BLaER1 (cell line): ENCODE measurements around the gene TSTD2.
"Not testable (repeated sequence)": the region's sequence is repeated elsewhere in the genome, so short reads cannot be mapped to it uniquely, and the experiment has no call there.

Experiments
- H3K27ac ChIP-seq: shearing (Covaris generic); formaldehyde crosslinking; 2 replicates; pipeline ENCODE4 v1.8.1; 2022
- H3K27me3 ChIP-seq: shearing (Covaris generic); formaldehyde crosslinking; 2 replicates; pipeline ENCODE4 v1.8.1; 2022
- H3K36me3 ChIP-seq: shearing (Covaris generic); formaldehyde crosslinking; 2 replicates; pipeline ENCODE4 v1.8.1; 2022
- H3K4me1 ChIP-seq: shearing (Covaris generic); formaldehyde crosslinking; 2 replicates; pipeline ENCODE4 v1.8.1; 2022
- H3K4me2 ChIP-seq: shearing (Covaris generic); formaldehyde crosslinking; 2 replicates; pipeline ENCODE4 v1.8.1; 2022
- H3K4me3 ChIP-seq: shearing (Covaris generic); formaldehyde crosslinking; 2 replicates; pipeline ENCODE4 v1.8.1; 2022
- H3K9ac ChIP-seq: shearing (Covaris generic); formaldehyde crosslinking; 2 replicates; pipeline ENCODE4 v1.8.1; 2022
- H3K9me3 ChIP-seq: shearing (Covaris generic); formaldehyde crosslinking; 2 replicates; pipeline ENCODE4 v1.8.1; 2022
- H4K20me1 ChIP-seq: shearing (Covaris generic); formaldehyde crosslinking; 2 replicates; pipeline ENCODE4 v1.8.1; 2022
- Cebpa-rat ChIP-seq: shearing (Covaris generic); IDR thresholded peaks from 2 replicates; pipeline ENCODE4 v1.8.1; 2022

The TSTD2 gene

GRCh38 chr9:97575673-97576200 is 57.4 kb downstream of the TSTD2 start:
- H3K9me3 ChIP-seq = peaks cover 5% of the 10 kb centered on the region; the same call in 1 of the 2 replicates
- no peak for TF ChIP-seq Cebpa-rat
- H3K36me3 ChIP-seq = no peaks in the 10 kb centered on the region
- H3K4me3 ChIP-seq = no peak overlapping the region
- H3K4me1 ChIP-seq = no peaks in the 10 kb centered on the region
- H4K20me1 ChIP-seq = no peaks in the 10 kb centered on the region
- H3K4me2 ChIP-seq = no peak overlapping the region
- no peaks in the 10 kb centered on the region for H3K27me3 ChIP-seq
- no peak overlapping the region for H3K27ac ChIP-seq
- no peak overlapping the region for H3K9ac ChIP-seq

DNA sequence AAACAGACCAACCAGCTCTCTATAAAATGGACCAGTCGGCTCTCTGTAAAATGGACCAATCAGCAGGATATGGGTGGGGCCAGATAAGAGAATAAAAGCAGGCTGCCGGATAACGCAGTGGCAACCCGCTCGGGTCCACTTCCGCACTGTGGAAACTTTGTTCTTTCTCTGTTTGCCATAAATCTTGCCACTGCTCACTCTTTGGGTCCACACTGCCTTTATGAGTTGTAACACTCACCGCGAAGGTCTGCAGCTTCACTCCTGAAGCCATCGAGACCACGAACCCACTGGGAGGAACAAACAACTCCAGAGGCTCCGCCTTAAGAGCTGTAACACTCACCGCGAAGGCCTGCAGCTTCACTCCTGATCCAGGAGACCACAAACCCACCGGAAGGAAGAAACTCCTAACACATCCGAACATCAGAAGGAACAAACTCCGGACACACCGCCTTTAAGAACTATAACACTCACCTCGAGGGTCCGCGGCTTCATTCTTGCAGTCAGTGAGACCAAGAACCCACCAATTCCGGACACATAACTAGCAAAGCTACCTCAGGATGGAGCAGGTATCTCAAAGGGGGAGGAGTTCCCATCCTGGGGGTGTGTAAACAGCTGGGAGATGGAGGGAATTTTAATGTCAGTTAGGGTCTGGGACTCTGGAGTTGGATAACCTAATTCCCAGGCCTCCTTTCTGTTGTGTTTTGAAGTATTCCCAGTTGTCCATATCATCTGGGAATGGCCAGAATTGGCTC is 58.1 kb downstream of the TSTD2 start:
- not testable (repeated sequence) for H3K9ac ChIP-seq, H3K4me2 ChIP-seq, H3K4me3 ChIP-seq, H3K9me3 ChIP-seq, H3K27ac ChIP-seq, H3K27me3 ChIP-seq, H4K20me1 ChIP-seq, H3K36me3 ChIP-seq, H3K4me1 ChIP-seq

- H3K27me3 ChIP-seq, H3K36me3 ChIP-seq, H3K4me3 ChIP-seq, H3K27ac ChIP-seq, H3K9me3 ChIP-seq, H3K4me2 ChIP-seq, H4K20me1 ChIP-seq, H3K9ac ChIP-seq, H3K4me1 ChIP-seq: not testable (repeated sequence)
Measured at GRCh38 chr9:97574101-97574571, 59.0 kb downstream of the TSTD2 start.

- Histone ChIP-seq H3K9me3 (peaks cover 5% of the 10 kb centered on the region; the same call in 1 of the 2 replicates), H3K27ac (no peak overlapping the region), H3K9ac (no peak overlapping the region), H3K36me3 (no peaks in the 10 kb centered on the region), H3K4me2 (no peak overlapping the region), H3K4me3 (no peak overlapping the region), H4K20me1 (no peaks in the 10 kb centered on the region), H3K27me3 (no peaks in the 10 kb centered on the region), H3K4me1 (no peaks in the 10 kb centered on the region)
- TF ChIP-seq Cebpa-rat = no peak
Measured at GRCh38 chr9:97573482-97574073, 59.6 kb downstream of the TSTD2 start.

- Histone ChIP-seq H3K36me3 (no peaks in the 10 kb centered on the region), H3K27ac (no peak overlapping the region), H3K4me2 (no peak overlapping the region), H3K9me3 (peaks cover 5% of the 10 kb centered on the region; the same call in 1 of the 2 replicates), H3K9ac (no peak overlapping the region), H3K4me1 (no peaks in the 10 kb centered on the region), H3K27me3 (no peaks in the 10 kb centered on the region), H4K20me1 (no peaks in the 10 kb centered on the region), H3K4me3 (no peak overlapping the region)
- TF ChIP-seq Cebpa-rat = no peak
Measured at GRCh38 chr9:97572892-97573365, 60.2 kb downstream of the TSTD2 start.

- Histone ChIP-seq H3K4me3 (no peak overlapping the region), H3K27ac (no peak overlapping the region), H3K36me3 (no peaks in the 10 kb centered on the region), H3K4me1 (no peaks in the 10 kb centered on the region), H3K9ac (no peak overlapping the region), H3K9me3 (peaks cover 5% of the 10 kb centered on the region; the same call in 1 of the 2 replicates), H3K27me3 (no peaks in the 10 kb centered on the region), H4K20me1 (no peaks in the 10 kb centered on the region), H3K4me2 (no peak overlapping the region)
- no peak for TF ChIP-seq Cebpa-rat
Measured at GRCh38 chr9:97572196-97572891, 60.8 kb downstream of the TSTD2 start.

DNA sequence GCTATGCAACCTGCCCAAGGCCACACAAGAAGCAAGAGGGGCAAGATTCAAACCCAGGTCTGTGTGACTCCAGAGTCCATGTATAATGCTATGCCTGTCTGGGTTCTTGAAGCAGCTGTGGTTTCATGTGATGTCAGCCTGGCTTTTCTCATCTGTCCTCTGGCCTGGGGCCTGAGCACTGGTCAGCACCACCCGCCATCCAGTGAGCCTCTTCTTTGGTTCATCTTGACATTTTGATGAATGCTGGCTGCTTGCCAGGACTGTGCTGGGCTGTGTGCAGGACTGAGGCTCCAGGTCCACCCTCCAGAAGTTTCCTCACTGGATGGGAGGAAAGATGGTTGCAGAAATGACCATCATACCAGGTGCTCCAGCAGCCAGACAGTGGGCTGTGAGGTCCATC is 61.5 kb downstream of the TSTD2 start:
- Histone ChIP-seq H4K20me1 (no peaks in the 10 kb centered on the region), H3K27me3 (no peaks in the 10 kb centered on the region), H3K9ac (no peak overlapping the region), H3K4me3 (no peak overlapping the region), H3K27ac (no peak overlapping the region), H3K4me2 (no peak overlapping the region), H3K36me3 (no peaks in the 10 kb centered on the region), H3K9me3 (peaks cover 5% of the 10 kb centered on the region; the same call in 1 of the 2 replicates), H3K4me1 (no peaks in the 10 kb centered on the region)
- TF ChIP-seq Cebpa-rat = no peak

DNA sequence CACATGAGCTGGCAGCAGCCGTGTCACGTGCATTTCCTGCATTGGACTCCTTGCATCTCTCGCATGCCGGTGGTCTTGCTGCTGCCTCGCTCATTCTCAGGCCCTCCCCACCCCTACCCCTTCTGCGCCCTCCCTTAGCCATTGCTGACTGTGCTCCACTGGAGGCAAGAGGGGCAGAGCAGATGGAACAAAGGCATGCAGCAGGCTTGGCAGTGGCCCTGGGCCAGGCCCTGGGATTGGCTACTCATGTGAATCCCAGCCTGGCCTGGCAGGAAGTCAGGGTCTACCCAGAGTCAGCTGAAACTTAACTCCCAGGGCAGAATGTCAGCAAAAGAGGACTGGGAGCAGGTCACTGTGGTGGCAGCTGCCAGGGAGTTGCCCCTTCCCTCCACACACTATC is 62.3 kb downstream of the TSTD2 start:
- H3K27me3 ChIP-seq = no peaks in the 10 kb centered on the region
- no peak overlapping the region for H3K27ac ChIP-seq
- H3K9me3 ChIP-seq = peaks cover 5% of the 10 kb centered on the region; the same call in 1 of the 2 replicates
- H3K9ac ChIP-seq = no peak overlapping the region
- no peak overlapping the region for H3K4me2 ChIP-seq
- H3K4me3 ChIP-seq = no peak overlapping the region
- H3K4me1 ChIP-seq = no peaks in the 10 kb centered on the region
- H4K20me1 ChIP-seq = no peaks in the 10 kb centered on the region
- no peak for TF ChIP-seq Cebpa-rat
- H3K36me3 ChIP-seq = no peaks in the 10 kb centered on the region

DNA sequence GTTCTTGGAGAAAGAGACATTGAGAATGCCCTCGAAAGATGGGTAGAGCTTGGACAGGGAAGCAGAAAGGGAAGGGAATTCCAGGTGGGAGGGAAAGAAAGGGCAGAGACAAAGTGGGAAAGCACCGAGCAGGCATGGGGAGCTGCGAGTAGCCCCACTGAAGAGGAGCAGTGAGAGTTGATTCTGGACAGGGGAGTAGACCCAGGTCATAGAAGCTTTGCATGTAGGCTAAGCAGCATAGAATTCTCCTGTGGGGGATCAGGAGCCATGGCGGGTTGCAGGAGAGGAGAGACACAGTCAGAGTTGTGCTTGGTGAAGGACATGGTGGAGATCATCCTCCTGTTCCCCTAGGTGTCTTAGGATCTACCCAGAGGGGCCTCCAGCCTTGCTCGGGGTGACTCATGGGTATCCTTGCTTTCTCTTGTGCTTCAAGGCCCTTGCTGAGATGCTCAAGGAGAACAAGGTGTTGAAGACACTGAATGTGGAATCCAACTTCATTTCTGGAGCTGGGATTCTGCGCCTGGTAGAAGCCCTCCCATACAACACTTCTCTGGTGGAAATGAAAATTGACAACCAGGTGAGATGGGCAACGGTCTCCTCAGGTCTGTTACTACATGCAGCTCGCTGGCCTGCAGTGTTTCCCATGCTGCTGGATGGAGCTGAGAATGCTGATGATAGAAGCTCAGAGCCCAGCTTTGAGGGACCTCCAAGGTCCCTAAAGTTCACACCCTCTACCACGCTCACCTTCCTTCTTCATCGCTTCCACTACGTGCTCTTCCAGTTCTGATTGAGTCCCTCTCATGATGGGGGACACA is 64.5 kb downstream of the TSTD2 start:
- no peaks in the 10 kb centered on the region for H3K9me3 ChIP-seq
- H3K4me2 ChIP-seq = no peak overlapping the region
- no peak overlapping the region for H3K4me3 ChIP-seq
- no peaks in the 10 kb centered on the region for H3K36me3 ChIP-seq
- no peaks in the 10 kb centered on the region for H3K27me3 ChIP-seq
- no peak overlapping the region for H3K9ac ChIP-seq
- TF ChIP-seq Cebpa-rat = no peak
- H4K20me1 ChIP-seq = no peaks in the 10 kb centered on the region
- no peak overlapping the region for H3K27ac ChIP-seq
- no peaks in the 10 kb centered on the region for H3K4me1 ChIP-seq
